GM12878 (cell line): Measurements from ENCODE around the gene COPS7A. TPM values are rescaled to one million over a fixed set of nuclear protein-coding genes. Genes with fewer than 3 reads are reported as not detected.
A peak's percentile ranks its signal among the peaks of the same experiment; 100 is the strongest.

Source experiments
- ATAC-seq: fragments of 200-7000 bp; cut with Tn5 transposase; 3 replicates; pipeline ENCODE4 v1.9.1; 2020; ENCODE audit warnings: mild to moderate bottlenecking, moderate library complexity
- BruUV-seq: library from RNA; stranded (reverse); fragments of 400-500 nt; replicated peaks from 2 replicates; lab custom pipeline; 2021; lab: Mats Ljungman, UMichigan
- CTCF ChIA-PET: fragments of 300-600 bp; sonication (Branson Sonifier 250); formaldehyde crosslinking; extraction: SDS; loops from one replicate; lab custom pipeline; 2021; ENCODE audit warnings: inconsistent platforms; lab: Yijun Ruan, JAX
- POLR2A ChIA-PET: fragments of 350-600 bp; formaldehyde crosslinking; extraction: SDS; loops from one replicate; lab custom pipeline; 2021; ENCODE audit warnings: inconsistent platforms; lab: Charles Lee
- RAD21 ChIA-PET: fragments of 300-600 bp; sonication (Branson Sonifier 250); formaldehyde crosslinking; loops from one replicate; lab custom pipeline; 2023; ENCODE audit warnings: antibody characterized with exemption; ENCODE audit not compliant: unreplicated experiment; lab: Charles Lee
- SMC1A ChIA-PET: fragments of 300-600 bp; sonication (Branson Sonifier 250); formaldehyde crosslinking; loops from one replicate; lab custom pipeline; 2023; ENCODE audit not compliant: unreplicated experiment, uncharacterized antibody; lab: Charles Lee
- DNase-seq: peaks from one replicate; pipeline ENCODE4 v3.0.0-alpha.2; 2011; ENCODE audit warnings: low read depth, low spot score
- FAIRE-seq: peaks from 3 replicates; lab custom pipeline; 2011; peaks lifted over from hg19 to GRCh38; lab: Jason Lieb, UNC
- H2AFZ ChIP-seq: 2 replicates; pipeline ENCODE4 v1.6.0; 2011; ENCODE audit warnings: low read depth, low read length, control low read depth; ENCODE audit not compliant: control insufficient read depth
- H3K27ac ChIP-seq: 2 replicates; pipeline ENCODE4 v1.5.1; 2011; ENCODE audit warnings: control low read depth; ENCODE audit not compliant: control insufficient read depth, insufficient read depth
- H3K27me3 ChIP-seq, 2 experiments: replicated peaks in 1 of 2; 2 replicates each; pipeline versions ENCODE4 v1.6.0 to v1.6.1; 2011; ENCODE audit warnings: low read length in 1 of 2; ENCODE audit not compliant: control insufficient read depth in 2 of 2, insufficient read depth in 2 of 2
- H3K36me3 ChIP-seq, 2 experiments: 2 replicates each; pipeline ENCODE4 v1.5.1; 2011; ENCODE audit warnings: low read length in 1 of 2; ENCODE audit not compliant: control insufficient read depth in 2 of 2, insufficient read depth in 2 of 2
- H3K4me1 ChIP-seq: 2 replicates; pipeline ENCODE4 v1.6.1; 2011; ENCODE audit warnings: mild to moderate bottlenecking, low read length, moderate library complexity, mixed read lengths; ENCODE audit not compliant: control insufficient read depth, insufficient read depth
- H3K4me2 ChIP-seq: 2 replicates; pipeline ENCODE4 v1.6.0; 2011; ENCODE audit warnings: control low read depth; ENCODE audit not compliant: control insufficient read depth, insufficient read depth
- H3K4me3 ChIP-seq: fragments of 200-600 bp; sonication (generic); 2 replicates; pipeline ENCODE4 v1.5.1; 2016
- H3K79me2 ChIP-seq: 2 replicates; pipeline ENCODE4 v1.6.0; 2011; ENCODE audit warnings: low read length; ENCODE audit not compliant: control insufficient read depth, insufficient read depth
- H3K9ac ChIP-seq: 2 replicates; pipeline ENCODE4 v1.8.0; 2011; ENCODE audit warnings: low read length, control low read depth, mixed read lengths; ENCODE audit not compliant: control insufficient read depth, insufficient read depth
- H3K9me3 ChIP-seq: replicated peaks from 3 replicates; pipeline ENCODE4 v1.5.1; 2011; ENCODE audit warnings: mild to moderate bottlenecking, low read length; ENCODE audit not compliant: control insufficient read depth, insufficient read depth
- H4K20me1 ChIP-seq: 2 replicates; pipeline ENCODE4 v1.6.0; 2011; ENCODE audit not compliant: control insufficient read depth, insufficient read depth
- ELK1 ChIP-seq: IDR thresholded peaks from 2 replicates; pipeline ENCODE4 v1.6.1; 2012; ENCODE audit warnings: low read depth, low read length, improper control_type of control experiment
- MTA2 ChIP-seq: fragments of 450-650 bp; IDR thresholded peaks from 2 replicates; pipeline ENCODE4 v1.6.1; 2016; ENCODE audit warnings: low read depth, mild to moderate bottlenecking, moderate library complexity
- MYB ChIP-seq: fragments of 150-350 bp; IDR thresholded peaks from 2 replicates; pipeline ENCODE4 v1.6.1; 2014; ENCODE audit warnings: mild to moderate bottlenecking, low read depth, low read length, borderline replicate concordance
- NKRF ChIP-seq: fragments of 450-650 bp; conservative IDR thresholded peaks from 2 replicates; pipeline ENCODE4 v1.6.1; 2017; ENCODE audit warnings: mild to moderate bottlenecking, moderate library complexity
- POLR2AphosphoS5 ChIP-seq: IDR thresholded peaks from 2 replicates; pipeline ENCODE4 v1.6.1; 2011; ENCODE audit warnings: mild to moderate bottlenecking, low read length, inconsistent platforms
- RELB ChIP-seq: fragments of 450-650 bp; IDR thresholded peaks from 2 replicates; pipeline ENCODE4 v1.6.1; 2017; ENCODE audit warnings: low read depth, mild to moderate bottlenecking, moderate library complexity
- RUNX3 ChIP-seq: IDR thresholded peaks from 2 replicates; pipeline ENCODE4 v1.6.1; 2012; ENCODE audit warnings: low read length, inconsistent platforms
- SMARCA5 ChIP-seq: fragments of 450-650 bp; IDR thresholded peaks from 2 replicates; pipeline ENCODE4 v1.6.1; 2017; ENCODE audit warnings: mild to moderate bottlenecking
- SPI1 ChIP-seq: IDR thresholded peaks from 2 replicates; pipeline ENCODE4 v1.6.1; 2011; ENCODE audit warnings: low read depth, mild to moderate bottlenecking, low read length, moderate library complexity, borderline replicate concordance; ENCODE audit not compliant: insufficient read depth
- TAF1 ChIP-seq: IDR thresholded peaks from 2 replicates; pipeline ENCODE4 v1.6.1; 2011; ENCODE audit warnings: mild to moderate bottlenecking, low read depth, low read length, borderline replicate concordance
- TARDBP ChIP-seq: IDR thresholded peaks from 2 replicates; pipeline ENCODE4 v1.6.1; 2016; ENCODE audit warnings: borderline replicate concordance
- TCF3 ChIP-seq: IDR thresholded peaks from 2 replicates; pipeline ENCODE4 v1.6.1; 2012; ENCODE audit warnings: low read depth, mild to moderate bottlenecking, low read length, borderline replicate concordance; ENCODE audit not compliant: insufficient read depth
- ZNF687 ChIP-seq: fragments of 450-650 bp; IDR thresholded peaks from 2 replicates; pipeline ENCODE4 v1.6.1; 2017; ENCODE audit warnings: mild to moderate bottlenecking, moderate library complexity
- WGBS: methylation state at CpG from one replicate; pipeline ENCODE4 v1.1.6; 2016; ENCODE audit warnings: low lambda C conversion rate; ENCODE audit not compliant: insufficient replicate concordance, insufficient coverage; ENCODE audit errors: missing lambda C conversion rate; 5-methylcytosine and 5-hydroxymethylcytosine counted together
- in situ Hi-C: fragments of 300-500 bp; cut with MboI; formaldehyde crosslinking; loops from 9 replicates; pipeline ENCODE4 v1.14.3; 2018; ENCODE audit warnings: mixed read lengths
- intact Hi-C: fragments of 100-400 bp; cut with micrococcal nuclease; formaldehyde crosslinking; loops from one replicate; pipeline ENCODE4 v1.14.2; 2022; ENCODE audit not compliant: unreplicated experiment
- polyA plus RNA-seq, 11 experiments: library from polyadenylated mRNA; depleted of rRNA in 4 of 11; unstranded in 6 of 11; stranded (reverse) in 5 of 11; fragments of >200 nt; fragmentation: Nextera tagmentation in 4 of 11; fragmentation: Illumina TruSeq in 1 of 11; extraction: Ambion mirVana in 4 of 11; extraction: Trizol in 1 of 11; gene quantifications; 1 replicate in 1 of 11; 2 replicates in 10 of 11; pipeline versions ENCODE4 v1.2.1 to v1.2.3, GENCODE V29; 2011 to 2016; ENCODE audit warnings: inconsistent platforms in 2 of 11, missing spikeins in 2 of 11, low read depth in 1 of 11
- total RNA-seq, 4 experiments: library from RNA; depleted of rRNA in 3 of 4; stranded (reverse); fragments of >200 nt in 3 of 4; fragmentation: Illumina TruSeq in 1 of 4; extraction: Trizol in 1 of 4; gene quantifications; 2 replicates each; pipeline versions ENCODE4 v1.2.1 to v1.2.3, GENCODE V29; 2013 to 2021

Gene COPS7A
- total and polyA plus RNA-seq, 10 of the 15 experiments (the other 5 are each of a cell fraction or from before 2014, with no cell fraction given): 25.7 to 74.0 (median 51.9) TPM

- Histone ChIP-seq H3K9ac (peak overlapping the region; percentile 98), H3K27me3 (no peaks in the 10 kb centered on the region), H3K4me1 (peaks cover 10% of the 10 kb centered on the region; the same call in 1 of the 2 replicates), H2AFZ (peak overlapping the region; percentile 77), H3K36me3 (no peaks in the 10 kb centered on the region), H3K9me3 (no peaks in the 10 kb centered on the region), H3K79me2 (peaks cover 63% of the 10 kb centered on the region), H3K4me3 (peak overlapping the region; percentile 80), H3K4me2 (peak overlapping the region; percentile 99), H3K27ac (peak overlapping the region; percentile 97), H4K20me1 (no peaks in the 10 kb centered on the region)
- ChIA-PET SMC1A (interaction anchor here (0.8 to 3.7 kb wide), 12 partner anchors 14 to 194 kb away, joined by 3 to 31 read pairs (median 4); partner anchors contain the start of genes CDCA3, COPS7A, LPAR5 and MLF2), POLR2A (interaction anchor here (0.6 to 2.2 kb wide), 21 partner anchors 9 to 196 kb away, joined by 3 to 53 read pairs (median 6); partner anchors contain the start of genes CDCA3, COPS7A, LPAR5 and MLF2), RAD21 (interaction anchor here (0.7 to 2.1 kb wide), 15 partner anchors 9 to 265 kb away, joined by 3 to 45 read pairs (median 5); partner anchors contain the start of genes COPS7A and MLF2), CTCF (interaction anchor here (1.2 to 2.5 kb wide), 8 partner anchors 8 to 264 kb away, joined by 3 to 15 read pairs (median 6); partner anchors contain the start of genes COPS7A, MLF2 and PTMS)
- FAIRE-seq (no peak), ATAC-seq (peak; percentile 40), DNase-seq (peak; percentile 48)
- 0% methylated on average over 10 of the region's 13 CpGs for WGBS
- TSS peak; percentile 66 for BruUV-seq
- intact Hi-C loops (loop anchor here (2.0 to 5.0 kb wide), 4 partner anchors 62 to 164 kb away; partner anchors contain the start of genes CDCA3, NOP2 and USP5), in situ Hi-C loops (no loop called here)
- TF ChIP-seq NKRF (peak; percentile 31; the same call in 1 of the 2 replicates), ELK1 (peak; percentile 71), RELB (no peak), TARDBP (0 out of 2 replicates have a peak, but pooled peaks have one; percentile 65), SMARCA5 (peak; percentile 6; the same call in 1 of the 2 replicates), TAF1 (peak; percentile 70; the same call in 1 of the 2 replicates), RUNX3 (peak; percentile 82), SPI1 (0 out of 2 replicates have a peak, but pooled peaks have one; percentile 10), MYB (no peak), MTA2 (peak; percentile 15; the same call in 1 of the 2 replicates), POLR2AphosphoS5 (0 out of 2 replicates have a peak, but pooled peaks have one; percentile 12), ZNF687 (peak; percentile 63), TCF3 (no peak)
Observed at GRCh38 chr12:6688543-6688998, 35.3 kb upstream of the COPS7A start.
